ENCODE results near the gene TSEN2.

Gene TSEN2

DNA sequence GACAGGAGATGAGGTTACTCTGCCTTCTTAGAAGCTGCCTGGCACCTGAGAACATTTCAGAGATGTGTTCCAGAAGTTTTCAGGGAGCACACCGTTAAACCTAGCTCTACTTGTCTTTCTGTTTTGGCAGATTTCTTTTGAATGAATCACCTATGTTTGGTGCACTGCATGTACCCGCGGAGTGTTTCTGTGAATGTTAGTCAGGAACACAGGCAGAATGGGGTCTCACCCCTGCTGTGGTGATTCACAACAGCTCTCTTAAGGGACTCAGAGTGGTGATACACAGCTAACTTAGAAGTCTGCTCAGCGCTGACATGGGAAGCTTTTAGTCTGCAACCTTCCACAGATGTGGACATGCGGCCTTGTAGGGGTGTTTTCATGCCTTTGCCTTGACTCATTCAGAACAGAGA lies 24.0 kb downstream of the TSEN2 start:
- TF ChIP-seq, protein P1, sequence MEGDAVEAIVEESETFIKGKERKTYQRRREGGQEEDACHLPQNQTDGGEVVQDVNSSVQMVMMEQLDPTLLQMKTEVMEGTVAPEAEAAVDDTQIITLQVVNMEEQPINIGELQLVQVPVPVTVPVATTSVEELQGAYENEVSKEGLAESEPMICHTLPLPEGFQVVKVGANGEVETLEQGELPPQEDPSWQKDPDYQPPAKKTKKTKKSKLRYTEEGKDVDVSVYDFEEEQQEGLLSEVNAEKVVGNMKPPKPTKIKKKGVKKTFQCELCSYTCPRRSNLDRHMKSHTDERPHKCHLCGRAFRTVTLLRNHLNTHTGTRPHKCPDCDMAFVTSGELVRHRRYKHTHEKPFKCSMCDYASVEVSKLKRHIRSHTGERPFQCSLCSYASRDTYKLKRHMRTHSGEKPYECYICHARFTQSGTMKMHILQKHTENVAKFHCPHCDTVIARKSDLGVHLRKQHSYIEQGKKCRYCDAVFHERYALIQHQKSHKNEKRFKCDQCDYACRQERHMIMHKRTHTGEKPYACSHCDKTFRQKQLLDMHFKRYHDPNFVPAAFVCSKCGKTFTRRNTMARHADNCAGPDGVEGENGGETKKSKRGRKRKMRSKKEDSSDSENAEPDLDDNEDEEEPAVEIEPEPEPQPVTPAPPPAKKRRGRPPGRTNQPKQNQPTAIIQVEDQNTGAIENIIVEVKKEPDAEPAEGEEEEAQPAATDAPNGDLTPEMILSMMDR (IDR thresholded peaks at IDR 0.05; ENCODE audit: low read depth, low read length) = no peak
- H3K4me3 ChIP-seq (ENCODE audit: low read depth, low read length) = peak overlapping the region; percentile 29

DNA sequence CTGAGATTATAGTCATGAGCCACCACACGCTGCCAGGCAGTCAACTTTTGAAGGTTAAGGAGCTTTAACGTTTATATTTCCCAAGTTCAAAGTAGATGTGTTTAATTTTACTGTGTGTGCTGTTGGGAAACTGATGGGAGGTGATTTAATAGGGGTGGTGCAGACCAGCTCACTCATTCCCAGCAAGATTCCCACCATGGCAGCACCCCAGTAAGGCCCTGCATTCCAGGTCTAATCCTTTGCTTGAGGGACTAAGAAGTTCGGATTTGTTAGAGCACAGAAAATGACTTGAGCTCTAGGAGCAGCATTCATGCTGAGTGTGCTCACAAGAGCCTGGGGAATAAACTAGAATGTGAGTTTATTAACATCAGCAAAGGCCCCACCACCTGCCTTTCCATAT lies 25.2 kb downstream of the TSEN2 start:
- no peak overlapping the region for H3K4me3 ChIP-seq (ENCODE audit: low read depth, low read length)
- TF ChIP-seq, protein P1 (IDR thresholded peaks at IDR 0.05; ENCODE audit: low read depth, low read length) = no peak

DNA sequence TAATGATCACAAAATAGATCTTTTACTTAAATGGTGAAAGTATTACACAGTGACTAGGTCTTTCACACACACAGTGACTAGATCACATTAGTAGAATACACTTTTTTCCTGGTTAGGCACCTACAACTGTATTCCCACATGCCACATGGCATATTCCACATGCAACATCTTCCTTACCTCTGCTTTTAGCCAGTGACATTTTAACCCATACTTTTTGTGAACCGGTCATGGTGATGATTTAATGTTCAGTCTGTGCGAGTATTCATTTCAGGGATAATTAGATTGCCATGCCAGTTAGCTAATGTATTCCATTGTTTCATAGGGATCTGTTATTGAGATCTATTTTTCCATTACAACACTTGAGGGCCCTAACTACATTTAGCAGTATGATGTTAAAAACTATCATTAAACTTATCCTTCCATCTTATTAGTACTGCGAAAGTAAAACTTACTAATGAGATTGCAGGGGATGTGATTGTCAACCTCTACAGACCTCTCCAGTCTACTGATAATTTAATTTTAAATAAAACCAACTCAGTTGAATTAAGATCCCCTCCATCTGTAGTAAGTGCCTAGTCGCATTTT lies 28.3 kb downstream of the TSEN2 start:
- no peak overlapping the region for H3K4me3 ChIP-seq (ENCODE audit: low read depth, low read length)
- TF ChIP-seq, protein P1 (IDR thresholded peaks at IDR 0.05; ENCODE audit: low read depth, low read length) = no peak

DNA sequence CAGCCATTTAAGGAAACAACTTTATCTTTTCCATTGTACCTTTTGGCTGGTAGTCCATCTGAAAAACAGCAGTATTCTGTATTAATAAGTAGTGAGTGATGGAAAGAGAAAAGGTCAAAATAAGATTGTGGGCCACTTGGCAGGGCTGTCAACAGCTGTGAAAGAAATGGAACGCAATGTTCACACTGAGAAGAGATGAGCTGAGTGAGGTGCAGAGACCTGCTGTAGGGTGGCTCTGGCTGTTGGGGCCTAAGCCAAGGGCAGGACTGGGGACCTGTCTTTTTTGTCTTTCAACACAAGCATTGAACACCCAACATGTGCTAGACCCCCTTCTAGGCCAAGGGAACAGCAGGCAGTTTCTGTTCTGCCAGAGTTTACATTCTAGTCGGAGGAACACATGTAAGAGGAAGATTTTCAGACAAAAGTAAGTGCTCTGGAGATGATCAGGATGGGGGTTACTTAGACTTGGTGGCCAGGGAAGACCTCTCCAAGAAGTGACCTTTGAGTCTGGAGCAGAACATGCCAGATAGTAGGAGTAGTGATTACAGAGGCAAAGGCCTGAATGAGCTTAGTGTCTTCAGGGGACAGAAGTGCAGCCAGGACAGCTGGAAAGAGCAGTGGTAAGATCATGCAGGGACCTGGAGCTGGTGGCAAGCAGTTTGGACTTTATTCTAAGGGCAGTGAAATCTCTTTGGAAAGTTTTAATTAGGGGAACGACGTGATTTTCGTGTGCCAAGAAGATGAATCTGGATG lies 29.6 kb downstream of the TSEN2 start:
- H3K4me3 ChIP-seq (ENCODE audit: low read depth, low read length) = no peak overlapping the region
- TF ChIP-seq, protein P1 (IDR thresholded peaks at IDR 0.05; ENCODE audit: low read depth, low read length) = no peak

DNA sequence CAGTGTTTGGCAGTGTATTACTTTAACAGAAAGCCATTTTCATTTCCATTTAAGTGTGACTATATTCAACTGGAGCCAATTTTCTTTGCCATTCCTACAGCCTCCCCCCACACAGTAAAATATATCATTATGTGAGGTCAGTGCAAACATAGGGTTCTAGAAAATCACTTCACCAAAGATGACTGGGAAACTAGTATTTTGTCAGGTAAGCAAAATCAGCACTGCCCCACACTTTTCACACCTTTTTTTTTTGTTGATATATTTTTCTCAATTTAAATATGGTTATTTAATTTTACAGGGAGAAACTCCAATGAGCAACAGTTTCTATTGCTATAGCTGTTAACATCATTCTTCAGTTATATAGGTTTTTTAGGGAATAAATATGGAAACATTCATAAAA lies 31.4 kb downstream of the TSEN2 start:
- TF ChIP-seq, protein P1 (IDR thresholded peaks at IDR 0.05; ENCODE audit: low read depth, low read length) = no peak
- no peak overlapping the region for H3K4me3 ChIP-seq (ENCODE audit: low read depth, low read length)

DNA sequence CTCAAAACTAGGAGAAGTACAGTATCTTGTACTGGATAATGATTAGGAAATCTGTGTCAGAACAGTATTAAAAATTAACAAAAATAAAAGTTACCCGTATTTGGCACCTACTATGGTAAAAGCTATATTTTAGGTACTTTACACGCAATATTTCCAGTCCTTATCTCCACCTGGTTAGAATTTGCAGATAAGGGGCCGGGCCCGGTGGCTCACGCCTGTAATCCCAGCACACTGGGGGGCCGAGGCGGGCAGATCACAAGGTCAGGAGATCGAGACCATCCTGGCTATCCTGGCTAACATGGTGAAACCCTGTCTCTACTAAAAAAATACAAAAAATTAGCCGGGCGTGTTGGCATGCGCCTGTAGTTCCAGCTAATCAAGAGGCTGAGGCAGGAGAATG lies 32.6 kb downstream of the TSEN2 start:
- no peak overlapping the region for H3K4me3 ChIP-seq (ENCODE audit: low read depth, low read length)
- TF ChIP-seq, protein P1 (IDR thresholded peaks at IDR 0.05; ENCODE audit: low read depth, low read length) = no peak

DNA sequence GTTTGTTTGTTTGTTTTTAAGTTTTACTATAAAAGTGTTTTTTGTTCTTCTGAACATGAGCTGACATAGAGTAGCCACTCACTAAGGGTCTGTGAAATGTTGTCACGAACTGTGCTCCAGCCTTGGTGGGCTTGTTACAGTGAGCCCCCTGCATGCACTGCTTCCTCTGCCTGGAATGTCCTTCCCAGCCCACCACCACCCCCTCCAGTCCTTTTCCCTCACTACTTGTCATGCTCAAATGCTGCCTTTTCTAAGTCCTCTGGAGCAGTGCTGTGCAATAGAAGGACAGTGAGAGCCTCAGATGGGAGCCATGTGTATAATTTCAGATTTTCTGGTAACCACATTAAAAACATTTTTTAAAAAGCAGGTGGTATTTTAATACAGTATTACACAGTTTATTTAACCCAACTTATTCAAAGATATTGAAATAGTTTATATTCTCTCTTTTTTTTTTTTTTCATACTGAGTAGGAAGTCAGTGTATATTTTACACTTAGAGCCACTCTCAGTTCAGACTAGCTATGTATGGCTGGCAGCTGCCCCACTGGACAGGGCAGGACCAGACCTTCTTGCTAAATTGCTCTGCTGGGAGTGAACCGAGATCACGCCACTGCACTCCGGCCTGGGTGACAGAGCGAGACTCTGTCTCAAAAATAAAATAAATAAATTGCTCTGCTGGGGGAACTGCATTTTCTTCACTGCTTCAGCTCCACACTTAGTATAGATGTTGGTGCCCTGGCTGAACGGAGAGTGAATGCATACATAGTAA lies 34.2 kb downstream of the TSEN2 start:
- TF ChIP-seq, protein P1 (IDR thresholded peaks at IDR 0.05; ENCODE audit: low read depth, low read length) = no peak
- no peak overlapping the region for H3K4me3 ChIP-seq (ENCODE audit: low read depth, low read length)
